H1 (cell line): ENCODE data around the gene GRID2. TPM values are rescaled to one million over a fixed set of nuclear protein-coding genes. Genes with fewer than 3 reads are reported as not detected.

Experiments used
- MAFK ChIP-seq: IDR thresholded peaks from 2 replicates; pipeline ENCODE4 v1.6.1; 2012; ENCODE audit warnings: low read depth, mild to moderate bottlenecking, improper control_type of control experiment, low read length
- polyA plus RNA-seq, 7 experiments: library from polyadenylated mRNA; depleted of rRNA in 3 of 7; stranded (reverse) in 5 of 7; unstranded in 2 of 7; fragments of >200 nt in 5 of 7; fragments of 200-250 nt in 2 of 7; gene quantifications; 1 replicate in 5 of 7; 2 replicates in 1 of 7; 4 replicates in 1 of 7; pipeline versions ENCODE4 v1.2.1 to v1.2.3, GENCODE V29; 2011 to 2013; ENCODE audit warnings: missing spikeins in 2 of 7, mixed read lengths in 2 of 7
- total RNA-seq: library from RNA; stranded (reverse); fragmentation: NEBNext Ultra II Directional; extraction: Animal tissue kit (Norgen Biotek cat#: 25700); gene quantifications from 2 replicates; pipeline ENCODE4 v1.2.1, GENCODE V29; 2021

The GRID2 gene
- total and polyA plus RNA-seq, 2 of the 8 experiments (the other 6 are each of a cell fraction or from before 2014, with no cell fraction given): 31.1 to 81.9 TPM

DNA sequence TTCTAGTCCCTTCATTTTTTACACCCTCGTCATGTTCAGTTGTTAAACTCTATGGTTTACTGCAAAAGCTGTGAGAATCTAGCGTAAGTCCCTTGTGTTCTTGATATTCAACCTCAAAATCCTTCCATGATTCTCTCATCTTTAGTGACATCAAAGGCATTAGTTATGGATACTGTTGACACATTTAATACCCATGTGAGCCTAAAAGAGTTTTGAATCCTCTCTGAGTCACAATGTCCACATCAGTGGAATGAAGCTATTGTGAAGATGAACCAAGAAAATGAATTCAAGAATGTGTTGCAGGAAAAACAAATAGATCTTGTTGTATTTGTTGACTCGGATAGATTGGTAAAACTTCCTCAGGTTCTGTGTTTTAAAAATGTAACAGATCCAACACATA lies 1130.1 kb downstream of the GRID2 start (continued):
- no peak for TF ChIP-seq MAFK
